GM21526 (cell line): ENCODE measurements around the gene NBL1.

Experiments used
- ATAC-seq: cut with Tn5 transposase; IDR thresholded peaks from one replicate; pipeline ENCODE4 v1.9.1; 2021; ENCODE audit warnings: moderate library complexity; ENCODE audit not compliant: unreplicated experiment, low FRiP score

Gene NBL1

GRCh38 chr1:19643602-19644394 lies at the start of gene NBL1:
NBL1 (plus strand) TSS chr1:19644311; CDS start chr1:19655031, 10,720 bp downstream.
- no peak for ATAC-seq

- no peak for ATAC-seq
Measured at GRCh38 chr1:19596065-19596713, 47.9 kb upstream of the NBL1 start.

- peak; percentile 85 for ATAC-seq
Measured at GRCh38 chr1:19596714-19597495, 47.2 kb upstream of the NBL1 start.

- ATAC-seq, result no peak
Measured at GRCh38 chr1:19597496-19598309, 46.4 kb upstream of the NBL1 start.

DNA sequence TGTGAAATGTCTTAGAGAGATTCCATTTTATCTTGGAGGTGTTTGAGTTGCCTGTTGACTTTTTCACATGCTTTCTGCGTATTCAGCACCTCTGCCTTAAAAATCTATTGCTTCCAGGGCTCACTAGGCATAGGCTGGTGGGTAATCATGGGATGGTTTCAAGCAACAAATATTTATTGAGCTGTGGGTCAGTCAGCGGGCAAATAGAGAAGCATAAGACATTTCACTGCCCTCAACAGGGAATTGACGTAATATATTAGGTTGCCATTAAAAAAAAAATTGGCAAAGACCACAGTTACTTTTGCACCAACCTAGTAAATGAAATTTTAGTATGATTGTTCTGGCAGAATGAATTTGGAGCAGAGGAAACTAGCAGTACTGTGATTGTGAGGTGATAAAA lies 44.3 kb upstream of the NBL1 start:
- ATAC-seq, result no peak

DNA sequence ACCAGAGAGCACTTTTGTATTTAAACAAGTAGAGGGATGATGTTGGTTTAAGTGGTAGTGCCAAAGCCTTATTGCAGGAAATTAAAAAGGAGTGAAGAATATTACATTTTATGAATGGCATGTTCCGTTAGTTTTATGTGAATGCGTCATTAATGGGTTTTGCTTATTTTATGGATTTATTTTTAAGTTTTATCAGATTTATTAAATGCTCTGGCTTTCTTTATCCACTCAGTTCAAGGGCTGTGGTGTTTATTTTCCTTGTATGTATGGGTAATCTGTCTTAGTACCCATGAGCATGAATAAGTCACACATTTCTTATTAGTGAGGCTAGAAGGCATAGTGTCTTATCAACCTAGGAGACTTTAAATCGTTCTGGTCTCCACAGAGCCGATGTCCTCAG lies 41.6 kb upstream of the NBL1 start:
- ATAC-seq, result no peak

- no peak for ATAC-seq
Measured at GRCh38 chr1:19605967-19606366, 38.1 kb upstream of the NBL1 start.

- ATAC-seq, result no peak
Measured at GRCh38 chr1:19606817-19607642, 37.1 kb upstream of the NBL1 start.

GRCh38 chr1:19608232-19608631 lies 35.9 kb upstream of the NBL1 start:
- ATAC-seq, result no peak

GRCh38 chr1:19610282-19610981 lies 33.7 kb upstream of the NBL1 start:
- ATAC-seq, result no peak

DNA sequence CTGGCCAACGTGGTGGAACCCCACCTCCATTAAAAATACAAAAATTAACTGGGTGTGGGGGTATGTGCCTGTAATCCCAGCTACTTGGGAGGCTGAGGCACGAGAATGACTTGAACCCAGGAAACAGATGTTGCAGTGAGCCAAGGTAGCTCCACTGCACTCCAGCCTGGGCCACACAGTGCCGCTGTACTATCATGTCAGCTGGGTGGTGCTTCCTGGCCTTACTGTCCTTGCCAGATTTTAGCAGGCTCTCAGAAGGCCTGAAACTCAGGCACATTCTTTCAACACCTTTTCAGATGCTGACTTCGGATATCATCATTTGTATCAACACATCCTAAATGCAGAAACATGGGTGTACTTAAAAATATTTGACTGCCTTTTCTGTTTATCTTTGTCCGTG lies 31.6 kb upstream of the NBL1 start:
- no peak for ATAC-seq

DNA sequence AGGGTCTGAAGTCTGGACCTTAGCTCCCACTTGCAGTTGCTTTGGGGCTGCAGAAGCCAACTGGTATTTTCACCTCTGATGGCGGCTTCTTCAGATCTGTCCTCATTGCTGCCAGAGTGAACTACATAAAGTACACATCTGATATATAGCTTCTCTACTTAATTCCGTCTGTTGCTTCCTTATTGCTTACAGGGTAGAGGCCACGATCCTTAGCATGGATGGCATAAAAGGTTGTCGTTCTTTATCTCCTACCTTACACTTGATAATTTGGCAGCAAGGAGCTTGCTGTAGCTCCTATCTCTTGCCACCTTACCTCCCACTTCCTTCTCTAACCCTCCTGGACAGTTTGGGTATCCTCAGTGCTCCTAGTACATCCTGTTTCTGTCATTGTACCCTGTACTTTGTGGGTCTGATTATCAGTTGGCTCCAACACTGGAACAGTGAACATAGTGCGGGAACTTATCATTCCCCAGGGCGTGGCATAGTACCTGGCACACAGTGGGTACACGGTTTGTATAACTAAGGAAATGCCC lies 30.9 kb upstream of the NBL1 start:
- no peak for ATAC-seq

- ATAC-seq, result no peak
Measured at GRCh38 chr1:19615438-19615837, 28.7 kb upstream of the NBL1 start.

DNA sequence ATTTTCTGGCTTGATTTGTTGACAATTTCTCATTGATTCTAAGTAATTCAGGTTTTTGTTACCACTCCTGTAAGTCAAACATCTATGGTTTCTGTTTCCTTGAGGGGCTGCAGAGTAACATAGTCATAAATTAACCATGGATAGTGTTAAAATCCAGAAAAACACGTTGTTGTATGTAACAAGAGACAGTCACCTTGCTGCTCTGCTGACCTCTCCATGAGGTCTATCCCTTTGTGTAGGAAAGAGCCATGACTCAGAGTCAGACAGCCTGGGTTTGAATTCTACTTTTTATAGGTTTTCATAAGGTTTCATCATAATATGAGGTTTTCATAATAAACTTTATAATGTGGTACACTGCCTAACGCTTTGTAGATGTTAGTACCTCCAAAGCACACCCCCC lies 27.6 kb upstream of the NBL1 start:
- ATAC-seq, result no peak

DNA sequence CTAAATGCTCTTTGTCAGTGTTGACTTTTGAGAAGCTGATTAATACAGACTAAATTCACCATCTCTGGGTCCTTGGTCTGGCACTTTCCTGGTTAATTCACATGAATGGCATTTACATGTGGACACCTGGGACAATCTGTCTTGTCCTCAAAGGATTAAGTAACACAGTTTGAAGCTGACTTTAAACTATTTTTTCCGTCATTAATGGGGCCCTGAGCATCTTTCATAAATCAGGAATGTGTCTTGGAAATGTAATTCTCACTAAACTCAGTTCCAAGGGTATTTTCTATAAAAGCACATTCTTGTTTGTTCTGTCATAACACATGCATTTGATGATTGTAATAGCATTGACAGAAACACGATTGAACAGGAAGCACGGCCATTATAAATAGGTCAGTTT lies 26.7 kb upstream of the NBL1 start:
- ATAC-seq, result no peak

GRCh38 chr1:19618428-19618827 lies 25.7 kb upstream of the NBL1 start:
- no peak for ATAC-seq

DNA sequence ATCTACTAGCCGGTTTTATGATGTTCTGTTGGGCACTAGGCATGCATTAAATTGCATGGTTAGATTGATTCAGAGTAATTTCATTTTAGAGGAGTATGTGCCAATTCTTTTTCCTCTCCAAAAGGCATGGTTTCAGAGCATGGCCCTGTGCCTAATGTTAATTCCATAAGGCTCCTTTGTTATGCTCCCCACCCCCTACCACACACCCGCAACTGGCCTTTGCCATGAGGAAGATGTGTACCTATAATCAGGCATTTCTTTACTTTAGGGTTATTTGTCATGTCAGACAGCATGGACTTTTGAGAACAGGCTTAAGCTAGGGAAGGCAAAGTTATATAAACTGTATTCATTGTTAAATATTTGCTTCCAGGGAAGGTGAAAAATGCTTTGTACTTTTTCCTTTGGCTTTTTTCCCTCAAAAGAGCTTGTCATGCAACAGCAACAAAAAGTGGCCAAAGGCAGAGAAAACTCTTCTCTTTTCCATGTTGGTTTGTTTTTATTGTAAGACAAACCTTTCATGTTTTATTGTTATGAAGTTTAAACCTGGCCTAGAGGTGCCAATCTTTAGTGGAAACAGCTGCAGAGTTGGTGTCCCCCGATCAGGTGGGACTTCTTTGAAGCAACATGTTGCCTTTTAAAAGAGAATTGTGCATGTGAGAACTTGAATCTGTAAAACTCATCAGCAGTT lies 24.3 kb upstream of the NBL1 start:
- ATAC-seq, result no peak

- no peak for ATAC-seq
Measured at GRCh38 chr1:19620786-19621185, 23.3 kb upstream of the NBL1 start.
